ENCODE results near the gene RNF43.

RNF43 gene

DNA sequence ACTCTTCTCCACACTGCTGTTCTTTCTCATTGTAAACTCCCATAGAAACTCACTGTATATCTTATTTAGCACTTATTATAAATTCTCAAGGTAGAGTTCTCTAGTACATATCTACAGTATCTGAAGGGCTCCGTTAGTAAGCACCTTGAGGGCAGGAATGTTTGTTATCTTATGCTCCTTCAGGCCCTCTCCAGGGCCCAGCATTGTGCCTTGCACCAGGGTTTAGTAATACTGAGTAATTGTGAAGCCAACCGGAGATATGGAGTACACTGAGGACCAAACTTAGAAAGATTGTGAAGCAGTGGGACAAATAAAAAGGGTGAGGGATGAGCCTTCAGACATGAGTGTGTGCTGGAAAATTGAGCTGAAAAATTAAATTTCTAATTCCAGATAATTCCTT, 26.4 kb downstream of the RNF43 start:
- no peak overlapping the region for H3K27ac ChIP-seq (ENCODE audit: low read depth, low read length)
- no peak overlapping the region for H2BK5ac ChIP-seq (ENCODE audit: low read depth, low read length, poor library complexity)
- H3K4me3 ChIP-seq (ENCODE audit: low read depth, low read length): no peak overlapping the region
- no peak overlapping the region for H4K8ac ChIP-seq (ENCODE audit: low read depth, low read length)
- H3K23ac ChIP-seq (ENCODE audit: low read length): no peak overlapping the region
- H3K9me3 ChIP-seq (ENCODE audit: insufficient read depth, low read depth, low read length): no peaks in the 10 kb centered on the region
- H2AFZ ChIP-seq (ENCODE audit: insufficient read depth, low read length, poor library complexity): no peak overlapping the region
- no peak overlapping the region for H3K9ac ChIP-seq (ENCODE audit: low read length)
- no peak overlapping the region for H2AK5ac ChIP-seq (ENCODE audit: low read length)
- H3K27me3 ChIP-seq (ENCODE audit: insufficient read depth, low read length): no peaks in the 10 kb centered on the region
- no peak overlapping the region for H4K12ac ChIP-seq (ENCODE audit: low read depth, low read length)
- H3K4me1 ChIP-seq (ENCODE audit: control insufficient read depth in 1 of 2, insufficient read depth in 2 of 2, low read length in 2 of 2): peaks cover 6 to 15% of the 10 kb centered on the region in 2 experiments
- H3K79me1 ChIP-seq (ENCODE audit: low read length): no peaks in the 10 kb centered on the region
- WGBS (ENCODE audit: extremely low coverage, insufficient coverage, insufficient read length): no CpG with 5 or more reads among the region's 2 CpGs
- H3K14ac ChIP-seq (ENCODE audit: low read length): no peak overlapping the region
- no peak overlapping the region for H2BK120ac ChIP-seq (ENCODE audit: insufficient read depth, low read length, poor library complexity)
- H3K4ac ChIP-seq (ENCODE audit: low read depth, low read length): no peak overlapping the region
- no peak overlapping the region for H3K4me2 ChIP-seq (ENCODE audit: low read length)
- H3K36me3 ChIP-seq (ENCODE audit: control insufficient read depth in 1 of 2, insufficient read depth in 2 of 2, low read length in 2 of 2): no peaks in the 10 kb centered on the region
- no peaks in the 10 kb centered on the region for H3K79me2 ChIP-seq (ENCODE audit: control insufficient read depth, insufficient read depth, low read length, poor library complexity)
- no peak overlapping the region for H4K91ac ChIP-seq (ENCODE audit: low read depth, low read length)
- no peak overlapping the region for H3K18ac ChIP-seq (ENCODE audit: low read length)
- no peak for DNase-seq
- no peak overlapping the region for H2BK12ac ChIP-seq (ENCODE audit: low read length)

- Histone ChIP-seq H2AK5ac (ENCODE audit: low read length) (no peak overlapping the region), H2BK5ac (ENCODE audit: low read depth, low read length, poor library complexity) (no peak overlapping the region), H3K23ac (ENCODE audit: low read length) (no peak overlapping the region), H3K9me3 (ENCODE audit: insufficient read depth, low read depth, low read length) (no peaks in the 10 kb centered on the region), H2BK12ac (ENCODE audit: low read length) (no peak overlapping the region), H4K12ac (ENCODE audit: low read depth, low read length) (no peak overlapping the region), H3K79me1 (ENCODE audit: low read length) (no peaks in the 10 kb centered on the region), H4K8ac (ENCODE audit: low read depth, low read length) (no peak overlapping the region), H3K18ac (ENCODE audit: low read length) (no peak overlapping the region), H3K14ac (ENCODE audit: low read length) (no peak overlapping the region), H2AFZ (ENCODE audit: insufficient read depth, low read length, poor library complexity) (no peak overlapping the region), H3K79me2 (ENCODE audit: control insufficient read depth, insufficient read depth, low read length, poor library complexity) (no peaks in the 10 kb centered on the region), H3K36me3 (ENCODE audit: control insufficient read depth in 1 of 2, insufficient read depth in 2 of 2, low read length in 2 of 2) (no peaks in the 10 kb centered on the region), H3K4ac (ENCODE audit: low read depth, low read length) (no peak overlapping the region), H3K4me1 (ENCODE audit: control insufficient read depth in 1 of 2, insufficient read depth in 2 of 2, low read length in 2 of 2) (peaks cover 9 to 17% of the 10 kb centered on the region in 2 experiments), H3K4me2 (ENCODE audit: low read length) (no peak overlapping the region), H4K91ac (ENCODE audit: low read depth, low read length) (no peak overlapping the region), H3K27ac (ENCODE audit: low read depth, low read length) (no peak overlapping the region), H3K27me3 (ENCODE audit: insufficient read depth, low read length) (no peaks in the 10 kb centered on the region), H2BK120ac (ENCODE audit: insufficient read depth, low read length, poor library complexity) (no peak overlapping the region), H3K9ac (ENCODE audit: low read length) (no peak overlapping the region), H3K4me3 (ENCODE audit: low read depth, low read length) (no peak overlapping the region)
- no CpG with 5 or more reads among the region's 3 CpGs for WGBS (ENCODE audit: extremely low coverage, insufficient coverage, insufficient read length)
- DNase-seq: no peak
Observed at GRCh38 chr17:58388302-58389190, 28.8 kb downstream of the RNF43 start.

DNA sequence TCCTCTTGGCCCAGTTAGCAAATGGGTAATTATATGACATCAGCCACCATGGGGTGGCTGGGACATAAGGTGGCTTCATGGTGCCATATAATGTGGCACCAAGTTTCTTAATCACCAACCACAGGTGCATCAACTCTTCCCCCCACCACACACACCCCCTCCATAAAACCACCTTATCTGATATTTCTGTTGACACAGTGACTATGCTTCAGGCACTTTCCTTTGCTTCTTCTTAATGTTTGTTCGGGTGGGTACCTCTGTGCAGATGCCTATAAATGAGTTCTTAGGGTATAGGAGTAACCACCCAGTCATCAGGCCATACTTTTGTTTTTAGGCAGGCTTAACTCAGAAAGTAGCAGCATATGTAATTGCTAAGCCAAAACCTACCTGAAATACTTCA, 29.5 kb downstream of the RNF43 start:
- Histone ChIP-seq H4K91ac (ENCODE audit: low read depth, low read length) (no peak overlapping the region), H2BK120ac (ENCODE audit: insufficient read depth, low read length, poor library complexity) (no peak overlapping the region), H3K9ac (ENCODE audit: low read length) (no peak overlapping the region), H4K8ac (ENCODE audit: low read depth, low read length) (no peak overlapping the region), H3K4me3 (ENCODE audit: low read depth, low read length) (no peak overlapping the region), H3K79me1 (ENCODE audit: low read length) (no peaks in the 10 kb centered on the region), H2AK5ac (ENCODE audit: low read length) (no peak overlapping the region), H3K79me2 (ENCODE audit: control insufficient read depth, insufficient read depth, low read length, poor library complexity) (no peaks in the 10 kb centered on the region), H3K27ac (ENCODE audit: low read depth, low read length) (no peak overlapping the region), H4K12ac (ENCODE audit: low read depth, low read length) (no peak overlapping the region), H3K4me2 (ENCODE audit: low read length) (no peak overlapping the region), H3K9me3 (ENCODE audit: insufficient read depth, low read depth, low read length) (no peaks in the 10 kb centered on the region), H3K23ac (ENCODE audit: low read length) (no peak overlapping the region), H3K14ac (ENCODE audit: low read length) (no peak overlapping the region), H3K36me3 (ENCODE audit: control insufficient read depth in 1 of 2, insufficient read depth in 2 of 2, low read length in 2 of 2) (no peaks in the 10 kb centered on the region), H3K27me3 (ENCODE audit: insufficient read depth, low read length) (no peaks in the 10 kb centered on the region), H3K18ac (ENCODE audit: low read length) (no peak overlapping the region), H2BK12ac (ENCODE audit: low read length) (no peak overlapping the region), H2AFZ (ENCODE audit: insufficient read depth, low read length, poor library complexity) (no peak overlapping the region), H2BK5ac (ENCODE audit: low read depth, low read length, poor library complexity) (no peak overlapping the region), H3K4ac (ENCODE audit: low read depth, low read length) (no peak overlapping the region), H3K4me1 (ENCODE audit: control insufficient read depth in 1 of 2, insufficient read depth in 2 of 2, low read length in 2 of 2) (peaks cover 9 to 17% of the 10 kb centered on the region in 2 experiments)
- no CpG with 5 or more reads among the region's 1 CpG for WGBS (ENCODE audit: extremely low coverage, insufficient coverage, insufficient read length)
- DNase-seq: no peak

DNA sequence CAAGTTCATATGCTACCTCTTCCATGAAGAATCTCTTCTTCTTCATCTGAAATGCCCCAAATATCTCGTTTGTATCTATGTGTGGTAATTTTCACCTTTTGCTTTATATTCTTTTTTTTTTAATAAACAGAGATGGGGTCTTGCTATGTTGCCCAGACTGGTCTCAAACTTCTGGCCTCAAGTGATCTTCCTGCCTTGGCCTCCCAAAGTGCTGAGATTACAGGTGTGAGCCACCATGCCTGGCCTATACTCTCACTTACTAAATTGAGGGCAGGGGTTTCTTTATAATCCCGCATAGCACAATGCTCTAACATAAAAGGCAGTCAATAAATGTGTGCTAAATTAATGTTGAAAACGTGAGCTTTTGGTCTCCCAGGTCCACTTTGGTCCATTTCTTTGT, 30.6 kb downstream of the RNF43 start:
- WGBS (ENCODE audit: extremely low coverage, insufficient coverage, insufficient read length): no CpG with 5 or more reads among the region's 3 CpGs
- H3K9ac ChIP-seq (ENCODE audit: low read length): no peak overlapping the region
- H3K27me3 ChIP-seq (ENCODE audit: insufficient read depth, low read length): no peaks in the 10 kb centered on the region
- H3K4ac ChIP-seq (ENCODE audit: low read depth, low read length): no peak overlapping the region
- H2BK120ac ChIP-seq (ENCODE audit: insufficient read depth, low read length, poor library complexity): no peak overlapping the region
- no peak overlapping the region for H4K91ac ChIP-seq (ENCODE audit: low read depth, low read length)
- H2BK12ac ChIP-seq (ENCODE audit: low read length): no peak overlapping the region
- no peak overlapping the region for H3K27ac ChIP-seq (ENCODE audit: low read depth, low read length)
- H4K12ac ChIP-seq (ENCODE audit: low read depth, low read length): no peak overlapping the region
- no peak overlapping the region for H3K23ac ChIP-seq (ENCODE audit: low read length)
- DNase-seq: no peak
- no peak overlapping the region for H3K18ac ChIP-seq (ENCODE audit: low read length)
- H3K14ac ChIP-seq (ENCODE audit: low read length): no peak overlapping the region
- no peak overlapping the region for H3K4me2 ChIP-seq (ENCODE audit: low read length)
- H4K8ac ChIP-seq (ENCODE audit: low read depth, low read length): no peak overlapping the region
- no peak overlapping the region for H2AK5ac ChIP-seq (ENCODE audit: low read length)
- H3K79me1 ChIP-seq (ENCODE audit: low read length): no peaks in the 10 kb centered on the region
- no peaks in the 10 kb centered on the region for H3K9me3 ChIP-seq (ENCODE audit: insufficient read depth, low read depth, low read length)
- H2AFZ ChIP-seq (ENCODE audit: insufficient read depth, low read length, poor library complexity): no peak overlapping the region
- no peak overlapping the region for H2BK5ac ChIP-seq (ENCODE audit: low read depth, low read length, poor library complexity)
- H3K4me3 ChIP-seq (ENCODE audit: low read depth, low read length): no peak overlapping the region
- peaks cover 8 to 16% of the 10 kb centered on the region in 2 experiments for H3K4me1 ChIP-seq (ENCODE audit: control insufficient read depth in 1 of 2, insufficient read depth in 2 of 2, low read length in 2 of 2)
- no peaks in the 10 kb centered on the region for H3K79me2 ChIP-seq (ENCODE audit: control insufficient read depth, insufficient read depth, low read length, poor library complexity)
- no peaks in the 10 kb centered on the region for H3K36me3 ChIP-seq (ENCODE audit: control insufficient read depth in 1 of 2, insufficient read depth in 2 of 2, low read length in 2 of 2)

Measured in trophoblast cell (in vitro differentiated cells and primary cell).